GM19468 (cell line): ENCODE results near the gene MYL5.
"Not testable (repeated sequence)": the region's sequence is repeated elsewhere in the genome, so short reads cannot be mapped to it uniquely, and the experiment has no call there.

Experiments used
- ATAC-seq: cut with Tn5 transposase; IDR thresholded peaks from one replicate; pipeline ENCODE4 v1.9.1; 2021; ENCODE audit warnings: mild to moderate bottlenecking, moderate library complexity, moderate number of reproducible peaks; ENCODE audit not compliant: unreplicated experiment; ENCODE audit errors: extremely low read depth

The MYL5 gene

GRCh38 chr4:683982-684622, 9.8 kb downstream of the MYL5 start:
- no peak for ATAC-seq

- no peak for ATAC-seq
Measured at GRCh38 chr4:684623-685327, 10.4 kb downstream of the MYL5 start.

GRCh38 chr4:685679-686412, 11.5 kb downstream of the MYL5 start:
- no peak for ATAC-seq

- ATAC-seq = no peak
Measured at GRCh38 chr4:686413-687040, 12.2 kb downstream of the MYL5 start.

GRCh38 chr4:687048-687970, 13.0 kb downstream of the MYL5 start:
- no peak for ATAC-seq

- no peak for ATAC-seq
Measured at GRCh38 chr4:687971-688853, 13.9 kb downstream of the MYL5 start.

- ATAC-seq = no peak
Measured at GRCh38 chr4:688854-689681, 14.7 kb downstream of the MYL5 start, which contains the start of gene SLC49A3. Gene SLC49A3 (minus strand): TSS chr4:689151. CDS start chr4:689127, 24 bp downstream.

- ATAC-seq = no peak
Measured at GRCh38 chr4:689723-690122, 15.4 kb downstream of the MYL5 start.

- no peak for ATAC-seq
Measured at GRCh38 chr4:692771-693554, 18.6 kb downstream of the MYL5 start.

- not testable (repeated sequence) for ATAC-seq
Measured at GRCh38 chr4:694341-694940, 20.1 kb downstream of the MYL5 start.

GRCh38 chr4:699816-700580, 25.7 kb downstream of the MYL5 start:
- ATAC-seq = no peak

- ATAC-seq = no peak
Measured at GRCh38 chr4:700587-701264, 26.4 kb downstream of the MYL5 start.

GRCh38 chr4:702618-703048, 28.3 kb downstream of the MYL5 start:
- ATAC-seq = no peak

GRCh38 chr4:703336-704197, 29.2 kb downstream of the MYL5 start:
- no peak for ATAC-seq
